CD4-positive, CD25-positive, alpha-beta regulatory T cell (primary cell): ENCODE data around the gene CMIP. TPM values are rescaled to one million over a fixed set of nuclear protein-coding genes. Genes with fewer than 3 reads are reported as not detected.

Experiments used
- ATAC-seq, 2 donors: fragments of 150-1000 bp; cut with Tn5 transposase; one replicate each; pipeline ENCODE4 v1.10.0; 2021; ENCODE audit warnings: low read depth in 2 of 2, moderate number of reproducible peaks in 2 of 2, moderate library complexity in 1 of 2
- DNase-seq, 3 donors: peaks; one replicate each; pipeline versions ENCODE4 v3.0.0 to v3.0.0-alpha.2; 2012 to 2022; ENCODE audit warnings: mixed read lengths in 1 of 3
- H3K27ac ChIP-seq: one replicate; pipeline ENCODE4 v1.7.0; 2013; ENCODE audit warnings: mild to moderate bottlenecking, low read length; ENCODE audit not compliant: insufficient read depth, poor library complexity, severe bottlenecking
- H3K27me3 ChIP-seq: one replicate; pipeline ENCODE4 v1.7.0; 2013; ENCODE audit warnings: low read length; ENCODE audit not compliant: control insufficient read depth, insufficient read depth
- H3K36me3 ChIP-seq: one replicate; pipeline ENCODE4 v1.7.0; 2013; ENCODE audit warnings: mild to moderate bottlenecking, low read length, moderate library complexity; ENCODE audit not compliant: control insufficient read depth, insufficient read depth
- H3K4me1 ChIP-seq: 2 replicates; pipeline ENCODE4 v1.7.0; 2013; ENCODE audit warnings: mild to moderate bottlenecking, low read length; ENCODE audit not compliant: insufficient read depth, control insufficient read depth, poor library complexity, severe bottlenecking
- H3K4me3 ChIP-seq: one replicate; pipeline ENCODE4 v1.7.0; 2013; ENCODE audit warnings: low read depth, mild to moderate bottlenecking, low read length, moderate library complexity
- H3K9me3 ChIP-seq, 2 experiments: 1 replicate in 1 of 2; 2 replicates in 1 of 2; pipeline ENCODE4 v1.7.0; 2013; ENCODE audit warnings: low read length in 2 of 2, mild to moderate bottlenecking in 1 of 2, moderate library complexity in 1 of 2; ENCODE audit not compliant: control insufficient read depth in 2 of 2
- H3K27ac Mint-ChIP-seq, 3 donors: one replicate each; pipeline ENCODE4 v1.8.0; 2020 to 2022; ENCODE audit warnings: mild to moderate bottlenecking in 3 of 3, mixed read lengths in 3 of 3, moderate library complexity in 2 of 3
- H3K27me3 Mint-ChIP-seq: one replicate; pipeline ENCODE4 v1.8.0; 2022; ENCODE audit warnings: mild to moderate bottlenecking, mixed read lengths
- H3K36me3 Mint-ChIP-seq: one replicate; pipeline ENCODE4 v1.8.0; 2020; ENCODE audit warnings: mixed read lengths
- H3K4me1 Mint-ChIP-seq, 4 donors: one replicate each; pipeline ENCODE4 v1.8.0; 2020 to 2022; ENCODE audit warnings: mixed read lengths in 4 of 4, mild to moderate bottlenecking in 1 of 4
- H3K4me3 Mint-ChIP-seq, 4 donors: one replicate each; pipeline ENCODE4 v1.8.0; 2020 to 2022; ENCODE audit warnings: mild to moderate bottlenecking in 4 of 4, mixed read lengths in 4 of 4, moderate library complexity in 3 of 4
- H3K9me3 Mint-ChIP-seq, 7 donors: one replicate each; pipeline ENCODE4 v1.8.0; 2020 to 2022; ENCODE audit warnings: mixed read lengths in 7 of 7, mild to moderate bottlenecking in 3 of 7, moderate library complexity in 2 of 7
- polyA plus RNA-seq, 4 donors: library from polyadenylated mRNA; unstranded; fragments of 300-500 nt; fragmentation: Illumina TruSeq; gene quantifications; one replicate each; pipeline ENCODE4 v1.2.3, GENCODE V29; 2021
- total RNA-seq: library from RNA; stranded (reverse); gene quantifications from one replicate; pipeline ENCODE4 v1.2.3, GENCODE V29; 2022

Gene CMIP
- total and polyA plus RNA-seq, 5 donors from 2014 or later: 0.21 to 49.7 (median 0.94) TPM

DNA sequence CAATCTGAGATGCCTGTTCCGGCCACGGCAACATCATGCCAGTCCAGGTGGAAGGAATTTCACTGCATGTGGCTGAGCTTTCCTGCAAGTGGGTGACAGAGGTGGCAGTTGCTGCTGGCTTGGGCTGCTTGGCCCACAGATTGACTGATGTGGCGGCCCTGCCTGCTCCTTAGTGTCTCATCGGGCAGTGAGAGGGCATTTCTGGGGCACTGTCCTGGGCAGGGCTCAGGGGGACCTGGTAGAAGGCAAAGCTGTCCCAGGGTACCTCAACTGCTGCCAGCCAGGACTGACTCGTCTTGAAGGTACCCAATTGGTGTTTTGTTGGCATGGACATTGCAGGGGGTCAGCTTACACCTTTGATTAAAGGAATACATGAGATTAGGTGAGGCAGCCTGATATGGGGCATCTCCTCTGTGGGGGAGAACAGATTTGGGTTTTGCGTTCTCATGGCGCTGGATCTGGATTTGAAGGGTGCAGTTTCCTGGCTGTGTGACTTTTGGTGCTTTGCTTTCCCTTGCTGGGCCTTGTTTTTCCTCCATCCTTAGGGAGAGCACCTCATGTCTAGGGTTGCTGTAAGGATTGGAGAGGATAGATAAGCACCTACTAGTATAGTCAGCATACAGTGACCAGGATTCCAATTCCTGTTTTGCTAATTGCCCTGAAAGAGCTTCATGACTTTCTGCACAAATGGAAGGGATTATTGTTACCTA, 5.4 kb downstream of the CMIP start:
- H3K9me3 ChIP-seq: no peaks in the 10 kb centered on the region
- H3K4me3 ChIP-seq: no peak overlapping the region
- peaks cover 52% of the 10 kb centered on the region for H3K4me1 ChIP-seq
- no peak overlapping the region for H3K27ac ChIP-seq
- peak overlapping the region in 3 of 4 donors; percentile 11 to 66 (median 47) for H3K4me3 Mint-ChIP-seq
- H3K27me3 ChIP-seq: no peaks in the 10 kb centered on the region
- peaks cover 11 to 90% (median 62%) of the 10 kb centered on the region in 4 donors for H3K4me1 Mint-ChIP-seq
- H3K9me3 Mint-ChIP-seq: no peaks in the 10 kb centered on the region
- peaks cover 9% of the 10 kb centered on the region for H3K36me3 Mint-ChIP-seq
- DNase-seq (no peak), ATAC-seq (no peak)
- H3K36me3 ChIP-seq: no peaks in the 10 kb centered on the region
- peaks cover 4% of the 10 kb centered on the region for H3K27me3 Mint-ChIP-seq
- peak overlapping the region; percentile 57 to 85 (median 78) for H3K27ac Mint-ChIP-seq

- no peaks in the 10 kb centered on the region for H3K27me3 ChIP-seq
- H3K4me3 Mint-ChIP-seq: peak overlapping the region in 2 of 4 donors; percentile 53 to 73
- peak overlapping the region in 2 of 3 donors; percentile 78 to 88 for H3K27ac Mint-ChIP-seq
- peaks cover 4% of the 10 kb centered on the region for H3K27me3 Mint-ChIP-seq
- H3K36me3 ChIP-seq: no peaks in the 10 kb centered on the region
- H3K9me3 Mint-ChIP-seq: no peaks in the 10 kb centered on the region
- DNase-seq (no peak), ATAC-seq (no peak)
- peaks cover 11 to 91% (median 61%) of the 10 kb centered on the region in 4 donors for H3K4me1 Mint-ChIP-seq
- peaks cover 46% of the 10 kb centered on the region for H3K4me1 ChIP-seq
- H3K36me3 Mint-ChIP-seq: peaks cover 9% of the 10 kb centered on the region
- H3K9me3 ChIP-seq: no peaks in the 10 kb centered on the region
- H3K27ac ChIP-seq: no peak overlapping the region
- H3K4me3 ChIP-seq: no peak overlapping the region
Measured at GRCh38 chr16:81450783-81451491, 6.3 kb downstream of the CMIP start.

- Mint-ChIP-seq H3K27me3 (peaks cover 4% of the 10 kb centered on the region), H3K4me1 (peaks cover 11 to 87% (median 55%) of the 10 kb centered on the region in 4 donors), H3K27ac (peak overlapping the region; percentile 85 to 91 (median 88)), H3K4me3 (peak overlapping the region; percentile 53 to 88 (median 64)), H3K9me3 (no peaks in the 10 kb centered on the region), H3K36me3 (peaks cover 14% of the 10 kb centered on the region)
- Histone ChIP-seq H3K27ac (peak overlapping the region; percentile 9), H3K4me3 (peak overlapping the region; percentile 21), H3K36me3 (peaks cover 3% of the 10 kb centered on the region), H3K9me3 (no peaks in the 10 kb centered on the region), H3K4me1 (peaks cover 35% of the 10 kb centered on the region), H3K27me3 (no peaks in the 10 kb centered on the region)
- DNase-seq (peak in 2 of 3 donors; percentile 40 to 52), ATAC-seq (peak; percentile 60 to 75)
Measured at GRCh38 chr16:81451753-81452680, 7.4 kb downstream of the CMIP start.

DNA sequence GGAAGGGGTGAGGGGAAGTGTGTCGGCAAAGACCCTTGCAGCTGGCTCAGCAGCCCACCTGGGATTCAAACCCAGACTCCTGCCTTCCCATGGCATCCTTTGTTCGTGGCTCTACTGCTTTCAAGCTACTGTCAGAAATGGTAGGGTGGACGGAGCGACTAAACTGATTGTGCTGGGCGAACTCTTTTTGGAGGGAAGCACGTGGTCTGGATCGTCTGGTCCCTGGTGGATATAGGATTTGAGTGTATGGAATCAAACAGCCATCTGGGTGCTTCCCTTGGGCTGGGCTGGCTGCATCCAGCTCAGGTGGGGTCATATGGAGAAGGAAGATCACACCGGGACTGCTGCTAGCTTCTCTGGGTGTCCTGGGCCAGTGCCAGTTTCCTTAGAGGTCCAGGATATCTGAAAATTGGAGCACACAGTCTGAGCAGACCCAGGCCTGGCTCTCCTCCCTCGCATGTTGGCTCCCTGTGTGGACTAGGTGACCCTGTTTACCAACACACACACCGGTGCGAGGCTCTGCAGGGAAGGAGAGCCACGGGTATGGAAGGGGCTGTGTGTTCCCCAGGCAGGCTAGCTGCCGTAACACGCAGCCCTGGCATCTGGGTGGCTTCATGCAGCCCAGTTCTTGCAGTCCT, 8.6 kb downstream of the CMIP start:
- H3K9me3 ChIP-seq: no peaks in the 10 kb centered on the region
- no peak overlapping the region for H3K27ac ChIP-seq
- Mint-ChIP-seq H3K27ac (peak overlapping the region; percentile 57 to 88 (median 85)), H3K4me1 (peaks cover 11 to 83% (median 51%) of the 10 kb centered on the region in 4 donors), H3K4me3 (peak overlapping the region in 1 of 4 donors; percentile 37), H3K36me3 (peaks cover 18% of the 10 kb centered on the region), H3K9me3 (no peaks in the 10 kb centered on the region), H3K27me3 (peaks cover 4% of the 10 kb centered on the region)
- H3K4me1 ChIP-seq: peaks cover 23% of the 10 kb centered on the region
- no peak overlapping the region for H3K4me3 ChIP-seq
- DNase-seq (no peak), ATAC-seq (no peak)
- H3K27me3 ChIP-seq: no peaks in the 10 kb centered on the region
- peaks cover 6% of the 10 kb centered on the region for H3K36me3 ChIP-seq

GRCh38 chr16:81454044-81454443, 9.4 kb downstream of the CMIP start:
- no peaks in the 10 kb centered on the region for H3K27me3 ChIP-seq
- Mint-ChIP-seq H3K4me1 (peaks cover 11 to 80% (median 47%) of the 10 kb centered on the region in 4 donors), H3K27me3 (peaks cover 4% of the 10 kb centered on the region)

DNA sequence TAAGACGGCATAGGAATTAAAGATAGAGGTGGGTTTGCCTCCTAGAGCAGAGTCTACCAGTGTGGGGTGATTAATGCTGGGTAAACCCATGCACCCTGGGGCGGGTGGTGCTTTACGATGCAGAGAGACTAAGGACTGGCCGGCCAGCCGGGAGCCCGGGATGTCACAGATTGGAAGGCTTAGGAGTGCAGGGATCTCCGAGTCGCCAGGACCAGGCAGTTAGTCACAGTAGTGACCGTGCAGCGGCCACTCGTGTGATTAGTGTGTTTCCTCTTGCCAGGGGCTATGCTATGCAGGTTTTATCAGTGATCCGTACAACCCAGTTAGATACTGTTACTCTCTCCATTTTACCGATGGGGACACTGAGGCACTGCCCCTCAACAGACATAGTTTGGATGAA, 10.4 kb downstream of the CMIP start:
- no peak for DNase-seq
- H3K27ac ChIP-seq: no peak overlapping the region
- H3K4me1 Mint-ChIP-seq: peaks cover 11 to 77% (median 41%) of the 10 kb centered on the region in 4 donors
- peaks cover 6% of the 10 kb centered on the region for H3K36me3 ChIP-seq
- ATAC-seq: no peak
- peak overlapping the region in 2 of 3 donors; percentile 27 to 52 for H3K27ac Mint-ChIP-seq
- no peaks in the 10 kb centered on the region for H3K27me3 ChIP-seq
- no peaks in the 10 kb centered on the region for H3K9me3 ChIP-seq
- no peak overlapping the region for H3K4me3 ChIP-seq
- no peaks in the 10 kb centered on the region for H3K9me3 Mint-ChIP-seq
- peaks cover 23% of the 10 kb centered on the region for H3K36me3 Mint-ChIP-seq
- peaks cover 13% of the 10 kb centered on the region for H3K4me1 ChIP-seq
- H3K27me3 Mint-ChIP-seq: peaks cover 4% of the 10 kb centered on the region
- no peak overlapping the region for H3K4me3 Mint-ChIP-seq

More at GRCh38 chr16:81454044-81454443, 9.4 kb downstream of the CMIP start:
- H3K36me3 Mint-ChIP-seq: peaks cover 23% of the 10 kb centered on the region
- H3K4me3 ChIP-seq: no peak overlapping the region
- H3K9me3 ChIP-seq: no peaks in the 10 kb centered on the region
- no peak overlapping the region for H3K27ac ChIP-seq
- peaks cover 6% of the 10 kb centered on the region for H3K36me3 ChIP-seq
- H3K4me3 Mint-ChIP-seq: no peak overlapping the region
- no peaks in the 10 kb centered on the region for H3K9me3 Mint-ChIP-seq
- H3K27ac Mint-ChIP-seq: peak overlapping the region in 2 of 3 donors; percentile 27 to 62
- no peak for ATAC-seq
- H3K4me1 ChIP-seq: peaks cover 15% of the 10 kb centered on the region
- DNase-seq: no peak
